ENCODE data around the gene RNF224.

RNF224 gene

DNA sequence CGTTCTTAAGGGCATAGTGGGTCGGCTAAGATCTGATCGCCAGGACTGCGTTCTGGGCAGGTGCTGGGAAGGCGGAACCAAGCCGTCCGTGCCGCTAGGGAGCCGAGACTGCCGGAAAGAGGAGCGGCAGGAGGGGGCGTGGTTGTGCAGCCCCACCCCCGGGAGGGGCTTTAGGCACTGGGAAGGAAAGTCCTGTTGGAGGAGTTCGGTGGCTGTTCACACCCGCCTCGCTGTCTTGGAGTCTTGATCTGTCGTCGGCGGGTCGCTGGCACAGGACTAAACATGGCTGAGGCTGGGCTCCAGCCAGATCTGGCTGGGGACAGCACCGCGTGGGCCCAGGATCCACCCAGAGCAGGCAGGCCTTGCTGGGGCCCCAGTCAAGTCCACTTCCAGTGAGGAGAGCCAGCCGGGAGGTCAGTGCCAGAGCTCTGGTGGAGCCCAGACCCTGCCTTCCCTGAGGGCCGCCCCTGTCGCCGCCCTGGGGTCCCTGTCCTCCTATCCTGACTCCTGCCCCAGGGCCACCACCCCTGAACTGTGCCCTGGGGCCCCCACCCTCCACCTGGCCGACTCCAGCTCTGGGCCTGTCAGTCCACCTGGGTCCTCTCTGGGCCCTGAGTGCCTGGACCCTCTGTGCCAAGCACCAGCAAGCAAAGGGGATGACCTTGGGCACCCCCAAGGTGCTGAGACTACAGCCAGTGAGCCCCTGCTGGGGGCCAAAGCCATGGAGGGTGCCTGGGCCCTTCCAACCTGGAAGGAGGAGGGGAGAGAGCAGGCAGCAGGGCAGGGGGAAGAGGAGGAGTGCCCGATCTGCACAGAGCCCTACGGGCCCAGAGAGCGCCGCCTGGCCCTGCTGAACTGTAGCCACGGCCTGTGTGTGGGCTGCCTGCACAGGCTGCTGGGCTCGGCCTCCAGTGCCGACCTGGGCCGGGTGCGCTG is 9.8 kb upstream of the RNF224 start:
- H3K9me3 ChIP-seq (ENCODE audit: control insufficient read depth, low read length), result no peaks in the 10 kb centered on the region
- DNase-seq (ENCODE audit: low read depth), result no peak
- H3K27me3 ChIP-seq (replicated peaks; ENCODE audit: control insufficient read depth, insufficient read depth, low read length), result no peaks in the 10 kb centered on the region
- H3K9ac ChIP-seq (ENCODE audit: low read length), result peak overlapping the region; percentile 51
- peak overlapping the region; percentile 49 for H3K4me3 ChIP-seq (ENCODE audit: low read length)
- peaks cover 9% of the 10 kb centered on the region for H3K36me3 ChIP-seq (ENCODE audit: control insufficient read depth, insufficient read depth, low read length, severe bottlenecking)
- peaks cover 23% of the 10 kb centered on the region for H3K4me1 ChIP-seq (ENCODE audit: control insufficient read depth, insufficient read depth, low read length)

- no peak overlapping the region for H3K4me3 ChIP-seq (ENCODE audit: low read length)
- peak overlapping the region; percentile 51 for H3K9ac ChIP-seq (ENCODE audit: low read length)
- peaks cover 28% of the 10 kb centered on the region for H3K4me1 ChIP-seq (ENCODE audit: control insufficient read depth, insufficient read depth, low read length)
- peaks cover 9% of the 10 kb centered on the region for H3K36me3 ChIP-seq (ENCODE audit: control insufficient read depth, insufficient read depth, low read length, severe bottlenecking)
- H3K27me3 ChIP-seq (replicated peaks; ENCODE audit: control insufficient read depth, insufficient read depth, low read length), result no peaks in the 10 kb centered on the region
- no peak for DNase-seq (ENCODE audit: low read depth)
- no peaks in the 10 kb centered on the region for H3K9me3 ChIP-seq (ENCODE audit: control insufficient read depth, low read length)
Measured at GRCh38 chr9:137218212-137218753, 9.0 kb upstream of the RNF224 start.

- Histone ChIP-seq H3K4me1 (ENCODE audit: control insufficient read depth, insufficient read depth, low read length) (peaks cover 28% of the 10 kb centered on the region), H3K9ac (ENCODE audit: low read length) (peak overlapping the region; percentile 38), H3K4me3 (ENCODE audit: low read length) (no peak overlapping the region), H3K9me3 (ENCODE audit: control insufficient read depth, low read length) (no peaks in the 10 kb centered on the region), H3K27me3 (replicated peaks; ENCODE audit: control insufficient read depth, insufficient read depth, low read length) (no peaks in the 10 kb centered on the region), H3K36me3 (ENCODE audit: control insufficient read depth, insufficient read depth, low read length, severe bottlenecking) (peaks cover 9% of the 10 kb centered on the region)
- no peak for DNase-seq (ENCODE audit: low read depth)
Measured at GRCh38 chr9:137218754-137219271, 8.5 kb upstream of the RNF224 start.

- H3K9ac ChIP-seq (ENCODE audit: low read length), result no peak overlapping the region
- no peaks in the 10 kb centered on the region for H3K27me3 ChIP-seq (replicated peaks; ENCODE audit: control insufficient read depth, insufficient read depth, low read length)
- no peak for DNase-seq (ENCODE audit: low read depth)
- peaks cover 2% of the 10 kb centered on the region for H3K36me3 ChIP-seq (ENCODE audit: control insufficient read depth, insufficient read depth, low read length, severe bottlenecking)
- no peak overlapping the region for H3K4me3 ChIP-seq (ENCODE audit: low read length)
- no peaks in the 10 kb centered on the region for H3K9me3 ChIP-seq (ENCODE audit: control insufficient read depth, low read length)
- peaks cover 32% of the 10 kb centered on the region for H3K4me1 ChIP-seq (ENCODE audit: control insufficient read depth, insufficient read depth, low read length)
Measured at GRCh38 chr9:137219757-137220316, 7.5 kb upstream of the RNF224 start.

GRCh38 chr9:137220317-137221094 is 6.8 kb upstream of the RNF224 start:
- H3K36me3 ChIP-seq (ENCODE audit: control insufficient read depth, insufficient read depth, low read length, severe bottlenecking), result no peaks in the 10 kb centered on the region
- no peaks in the 10 kb centered on the region for H3K9me3 ChIP-seq (ENCODE audit: control insufficient read depth, low read length)
- no peak overlapping the region for H3K9ac ChIP-seq (ENCODE audit: low read length)
- no peaks in the 10 kb centered on the region for H3K27me3 ChIP-seq (replicated peaks; ENCODE audit: control insufficient read depth, insufficient read depth, low read length)
- peaks cover 32% of the 10 kb centered on the region for H3K4me1 ChIP-seq (ENCODE audit: control insufficient read depth, insufficient read depth, low read length)
- no peak for DNase-seq (ENCODE audit: low read depth)
- no peak overlapping the region for H3K4me3 ChIP-seq (ENCODE audit: low read length)

DNA sequence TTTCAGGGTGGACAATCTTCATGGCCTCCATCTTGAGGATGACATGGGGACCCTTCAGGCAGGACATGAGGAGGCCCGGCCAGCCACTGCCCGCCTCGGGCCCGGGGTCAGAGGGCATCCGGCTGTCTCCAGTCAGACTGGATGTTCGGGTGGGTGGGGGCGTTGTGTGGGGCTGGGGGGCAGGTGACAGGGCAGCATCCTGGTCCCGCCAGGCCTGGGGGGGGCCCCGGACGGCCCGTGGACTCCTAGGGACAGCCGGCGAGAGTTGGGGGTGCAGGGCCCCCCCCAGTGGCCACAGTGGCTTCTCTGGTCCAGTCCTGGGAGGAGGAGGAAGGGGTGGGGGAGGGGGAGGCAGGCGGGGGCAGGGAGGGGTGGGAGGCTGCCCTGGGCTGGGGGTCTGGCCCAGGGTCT is 6.2 kb upstream of the RNF224 start:
- DNase-seq (ENCODE audit: low read depth), result no peak
- H3K36me3 ChIP-seq (ENCODE audit: control insufficient read depth, insufficient read depth, low read length, severe bottlenecking), result no peaks in the 10 kb centered on the region
- no peaks in the 10 kb centered on the region for H3K9me3 ChIP-seq (ENCODE audit: control insufficient read depth, low read length)
- H3K27me3 ChIP-seq (replicated peaks; ENCODE audit: control insufficient read depth, insufficient read depth, low read length), result no peaks in the 10 kb centered on the region
- no peak overlapping the region for H3K9ac ChIP-seq (ENCODE audit: low read length)
- H3K4me3 ChIP-seq (ENCODE audit: low read length), result no peak overlapping the region
- H3K4me1 ChIP-seq (ENCODE audit: control insufficient read depth, insufficient read depth, low read length), result peaks cover 32% of the 10 kb centered on the region

DNA sequence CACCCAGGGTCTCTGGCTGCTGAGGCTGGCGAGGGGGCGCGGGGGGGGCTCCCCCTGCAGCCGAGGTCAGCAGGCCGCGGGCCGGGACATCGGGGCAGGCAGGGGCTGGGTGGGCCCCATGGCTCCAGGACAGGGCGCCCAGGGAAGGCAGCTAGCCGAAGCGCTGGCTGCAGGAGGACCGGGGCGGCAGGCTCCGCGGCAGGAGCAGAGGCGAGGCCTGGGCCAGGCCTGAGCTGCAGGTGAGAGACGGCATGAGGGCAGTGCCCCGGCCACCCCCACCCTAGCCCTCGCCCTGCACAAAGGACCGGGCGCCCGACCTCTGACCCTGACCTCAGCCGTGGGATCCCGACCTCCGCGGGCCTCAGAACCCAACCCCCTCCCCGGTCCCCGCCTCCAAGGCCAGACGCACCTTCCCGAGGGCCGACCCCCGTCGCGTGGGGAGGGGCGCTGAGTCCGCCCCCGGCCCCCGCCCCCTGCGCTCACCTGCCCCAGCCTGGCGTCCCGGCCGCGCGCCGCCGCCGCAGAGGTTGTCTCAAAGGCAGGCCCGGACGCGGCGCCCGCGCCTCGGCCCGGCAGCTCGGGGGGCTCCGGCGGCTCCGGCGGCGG is 5.7 kb upstream of the RNF224 start:
- Histone ChIP-seq H3K4me1 (ENCODE audit: control insufficient read depth, insufficient read depth, low read length) (peaks cover 31% of the 10 kb centered on the region), H3K9me3 (ENCODE audit: control insufficient read depth, low read length) (no peaks in the 10 kb centered on the region), H3K36me3 (ENCODE audit: control insufficient read depth, insufficient read depth, low read length, severe bottlenecking) (no peaks in the 10 kb centered on the region), H3K9ac (ENCODE audit: low read length) (no peak overlapping the region), H3K4me3 (ENCODE audit: low read length) (no peak overlapping the region), H3K27me3 (replicated peaks; ENCODE audit: control insufficient read depth, insufficient read depth, low read length) (no peaks in the 10 kb centered on the region)
- no peak for DNase-seq (ENCODE audit: low read depth)

- H3K4me3 ChIP-seq (ENCODE audit: low read length), result peak within 1 kb of the TSS; percentile 79
- no peaks in the 10 kb centered on the region for H3K9me3 ChIP-seq (ENCODE audit: control insufficient read depth, low read length)
- DNase-seq (ENCODE audit: low read depth), result peak; percentile 48
- no peaks in the 10 kb centered on the region for H3K36me3 ChIP-seq (ENCODE audit: control insufficient read depth, insufficient read depth, low read length, severe bottlenecking)
- H3K4me1 ChIP-seq (ENCODE audit: control insufficient read depth, insufficient read depth, low read length), result peaks cover 28% of the 10 kb centered on the region
- H3K9ac ChIP-seq (ENCODE audit: low read length), result peak within 1 kb of the TSS; percentile 73
- no peaks in the 10 kb centered on the region for H3K27me3 ChIP-seq (replicated peaks; ENCODE audit: control insufficient read depth, insufficient read depth, low read length)
Measured at GRCh38 chr9:137222190-137223077, 4.9 kb upstream of the RNF224 start, which contains the start of gene RNF208. Gene RNF208, minus strand, starts transcription at chr9:137222240. Its CDS starts 1,028 bp downstream, at chr9:137221212.

- Histone ChIP-seq H3K9me3 (ENCODE audit: control insufficient read depth, low read length) (no peaks in the 10 kb centered on the region), H3K9ac (ENCODE audit: low read length) (peak overlapping the region; percentile 97), H3K4me1 (ENCODE audit: control insufficient read depth, insufficient read depth, low read length) (peaks cover 23% of the 10 kb centered on the region), H3K4me3 (ENCODE audit: low read length) (peak overlapping the region; percentile 92), H3K36me3 (ENCODE audit: control insufficient read depth, insufficient read depth, low read length, severe bottlenecking) (no peaks in the 10 kb centered on the region), H3K27me3 (replicated peaks; ENCODE audit: control insufficient read depth, insufficient read depth, low read length) (no peaks in the 10 kb centered on the region)
- DNase-seq (ENCODE audit: low read depth), result peak; percentile 100
Measured at GRCh38 chr9:137223078-137223970, 4.0 kb upstream of the RNF224 start.

Measured in adipocyte (in vitro differentiated cells).